HG02759 (cell line): Measurements from ENCODE around the gene GATAD2A.

ENCODE experiments used
- ATAC-seq: cut with Tn5 transposase; IDR thresholded peaks from one replicate; pipeline ENCODE4 v1.9.1; 2021; ENCODE audit warnings: mild to moderate bottlenecking, moderate library complexity; ENCODE audit not compliant: unreplicated experiment

The GATAD2A gene

DNA sequence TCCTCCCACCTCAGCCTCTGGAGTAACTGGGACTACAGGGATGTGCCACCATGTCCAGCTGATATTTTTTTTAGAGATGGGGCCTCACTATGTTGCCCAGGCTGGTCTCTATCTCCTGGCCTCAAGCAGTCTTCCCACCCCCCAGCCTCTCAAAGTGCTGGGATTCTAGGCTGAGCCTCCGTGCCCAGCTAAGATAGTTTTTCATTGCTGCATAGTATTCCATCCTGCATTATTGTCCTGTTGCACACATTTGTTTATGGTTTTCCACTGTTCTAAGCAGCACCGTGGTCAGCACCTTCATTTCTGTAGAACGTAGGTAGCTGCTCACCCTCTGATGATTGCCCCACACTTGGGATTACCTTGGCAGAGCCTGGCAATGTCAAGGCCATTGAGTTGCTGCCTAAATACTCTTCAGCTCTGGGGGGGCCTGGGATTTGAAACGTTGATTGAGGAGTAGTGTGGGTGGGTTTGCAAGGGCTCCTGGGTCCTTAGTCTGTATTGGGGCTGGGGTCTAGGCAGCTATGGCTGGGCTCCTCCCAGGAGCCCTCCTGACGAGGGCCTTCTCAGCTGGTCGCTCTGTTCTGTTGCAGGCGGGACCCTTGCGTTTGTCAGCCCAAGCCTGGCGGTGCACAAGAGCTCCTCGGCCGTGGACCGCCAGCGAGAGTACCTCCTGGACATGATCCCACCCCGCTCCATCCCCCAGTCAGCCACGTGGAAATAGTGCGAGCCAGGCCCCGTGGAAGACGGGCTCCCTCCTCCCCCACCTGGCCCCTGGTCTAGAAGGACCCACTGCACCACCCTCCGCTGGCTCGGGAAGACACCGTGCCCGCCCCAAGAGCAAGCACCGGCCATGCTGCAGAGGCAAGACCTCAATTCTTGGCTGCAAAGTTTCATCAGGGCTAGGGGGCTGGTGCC is 99.5 kb downstream of the GATAD2A start:
- no peak for ATAC-seq

DNA sequence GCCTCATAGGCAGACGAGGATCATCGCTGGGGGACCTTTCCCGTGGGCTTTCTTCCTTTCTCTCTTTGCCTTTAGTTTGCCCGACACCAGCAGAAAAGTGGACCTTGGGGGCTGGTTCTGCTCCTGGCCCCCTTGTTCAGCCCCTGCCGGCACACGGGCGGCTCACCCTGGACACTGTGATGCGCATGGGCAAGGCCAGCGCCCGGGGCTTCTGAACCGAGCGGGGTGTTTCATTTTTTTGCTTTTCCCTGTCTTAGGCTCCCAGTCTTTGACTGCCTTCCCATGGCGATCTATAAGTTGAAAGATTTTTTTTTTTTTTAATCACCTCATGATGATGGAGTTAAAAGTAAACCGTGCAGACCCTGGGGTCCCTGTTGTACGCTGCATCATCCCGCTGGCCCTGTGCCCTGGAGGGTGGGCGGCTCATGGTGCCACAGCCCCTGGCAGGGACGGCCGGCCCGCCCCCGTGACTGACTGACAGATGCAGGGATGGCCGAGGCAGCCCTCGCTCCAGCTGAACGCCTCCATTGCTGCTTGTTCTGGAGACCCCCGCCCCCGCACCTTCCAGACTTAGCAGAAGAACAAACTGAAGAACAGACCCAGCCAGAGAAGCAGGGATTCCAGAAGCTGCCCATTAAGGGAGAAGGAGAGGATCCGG is 100.3 kb downstream of the GATAD2A start:
- ATAC-seq: no peak

DNA sequence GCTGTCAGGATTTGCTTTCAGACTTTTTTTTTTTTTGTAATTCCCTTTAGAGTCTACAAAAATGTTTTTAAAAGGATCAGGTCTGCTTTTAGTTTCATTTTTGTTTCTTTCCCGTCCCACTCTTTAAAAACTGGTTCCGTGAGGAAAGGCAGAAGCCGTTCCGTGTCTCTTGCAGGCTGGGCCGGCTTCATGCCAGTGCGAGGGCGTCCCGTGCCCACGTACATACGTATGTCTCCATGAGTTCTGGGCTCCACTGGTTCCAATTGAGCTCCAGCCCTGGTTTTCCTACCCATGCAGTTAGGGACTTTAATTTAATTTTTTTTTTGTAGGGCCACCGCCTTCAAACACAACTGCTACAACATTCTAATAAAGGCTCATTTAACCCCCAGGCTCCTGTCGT is 101.1 kb downstream of the GATAD2A start:
- ATAC-seq: no peak

DNA sequence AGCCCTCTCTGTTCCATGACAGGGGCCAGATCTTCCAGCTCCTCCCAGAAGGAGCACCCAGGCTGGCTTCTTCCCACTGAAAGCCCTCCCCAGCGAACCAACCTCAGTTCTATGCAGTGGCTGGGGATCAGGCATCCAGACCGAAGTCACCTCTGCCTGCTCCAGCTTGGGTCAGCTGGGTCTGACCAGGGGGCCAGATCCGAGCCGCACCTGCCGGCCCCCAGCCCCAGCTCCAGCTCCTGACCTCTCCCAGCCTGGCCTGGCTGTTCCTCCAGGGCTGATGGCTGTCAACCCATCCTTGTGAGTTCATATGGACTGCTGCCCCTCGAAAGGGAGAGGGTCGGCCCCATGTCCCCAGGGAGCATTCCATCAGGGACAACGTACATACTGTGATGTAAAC is 101.9 kb downstream of the GATAD2A start:
- ATAC-seq: no peak

DNA sequence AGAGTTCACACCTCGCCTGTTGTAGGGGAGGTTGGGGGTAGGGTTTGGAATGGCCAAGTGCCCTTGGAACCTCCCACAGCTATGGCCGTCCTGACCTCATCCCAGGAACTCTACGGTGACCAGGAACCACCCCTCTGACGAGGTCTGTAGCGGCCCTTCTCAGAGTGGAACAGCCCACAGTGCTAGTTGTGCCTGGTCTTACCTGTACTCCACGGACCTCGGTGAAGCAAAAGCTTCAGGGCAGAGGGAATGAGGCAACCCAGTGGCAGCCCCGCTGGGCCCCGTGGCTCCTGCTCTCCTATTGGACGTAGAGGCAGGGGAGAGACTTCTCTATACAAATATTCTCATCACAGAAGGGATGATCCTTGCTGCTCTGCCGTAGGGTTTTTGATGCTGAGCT is 102.7 kb downstream of the GATAD2A start:
- ATAC-seq: no peak

DNA sequence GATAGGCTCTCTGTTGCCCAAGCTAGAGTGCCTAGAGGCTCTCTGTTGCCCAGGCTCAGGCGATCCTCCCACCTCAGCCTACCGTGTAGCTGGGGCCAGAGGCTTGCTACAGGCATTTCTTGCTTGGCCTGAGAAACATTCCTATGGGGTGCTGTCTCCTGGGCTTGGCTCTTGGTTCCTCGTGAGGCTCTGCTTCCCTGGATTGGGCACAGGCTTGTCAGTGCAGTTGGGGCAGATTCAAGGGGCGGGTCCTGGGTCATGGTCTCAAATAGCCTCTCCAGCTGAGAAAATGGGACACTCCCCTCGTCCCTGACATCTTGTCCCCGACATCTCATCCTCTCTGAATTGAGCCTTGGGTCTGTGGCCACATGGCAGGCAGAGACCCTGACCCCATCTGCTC is 105.0 kb downstream of the GATAD2A start:
- no peak for ATAC-seq

DNA sequence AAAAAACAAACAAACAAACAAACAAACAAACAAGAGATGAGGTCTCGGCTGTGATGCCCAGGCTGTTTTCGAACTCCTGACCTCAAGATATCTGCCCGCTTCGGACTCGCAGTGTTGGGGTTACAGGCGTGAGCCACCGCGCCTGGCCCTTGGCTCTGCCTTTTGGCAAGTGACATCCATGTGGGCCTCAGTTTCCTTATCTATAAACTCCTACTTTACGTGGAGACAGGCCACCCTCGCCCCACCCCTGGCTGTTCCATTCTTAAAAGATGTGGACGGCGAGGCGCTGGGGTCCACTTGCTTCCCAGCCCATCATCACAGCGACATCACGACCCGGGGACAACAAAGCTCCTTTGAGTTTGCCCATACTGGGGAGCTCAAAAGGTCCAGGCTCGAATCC is 108.2 kb downstream of the GATAD2A start:
- no peak for ATAC-seq

DNA sequence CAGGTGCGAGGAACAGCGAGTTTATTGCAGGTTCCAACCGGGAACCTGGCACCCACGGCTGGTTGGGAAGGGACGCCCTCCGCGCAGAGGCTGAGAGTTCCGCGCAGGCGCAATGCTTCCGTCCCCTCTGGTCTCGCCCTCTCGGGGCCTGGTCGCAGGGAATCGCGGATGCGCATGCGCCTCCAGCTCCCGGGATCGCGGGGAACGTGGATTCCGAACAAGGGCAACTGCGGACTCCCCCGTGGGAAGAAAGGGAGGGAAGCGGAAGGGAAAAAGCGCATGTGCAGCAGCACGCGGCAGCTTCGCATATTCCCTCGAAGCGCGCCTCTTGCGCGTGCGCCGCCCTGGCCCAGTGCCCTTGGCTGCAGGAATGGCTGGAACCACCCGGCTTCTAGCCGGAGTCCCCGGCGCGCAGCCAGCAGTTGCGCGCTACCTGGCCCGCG is 108.8 kb downstream of the GATAD2A start:
- ATAC-seq: no peak

DNA sequence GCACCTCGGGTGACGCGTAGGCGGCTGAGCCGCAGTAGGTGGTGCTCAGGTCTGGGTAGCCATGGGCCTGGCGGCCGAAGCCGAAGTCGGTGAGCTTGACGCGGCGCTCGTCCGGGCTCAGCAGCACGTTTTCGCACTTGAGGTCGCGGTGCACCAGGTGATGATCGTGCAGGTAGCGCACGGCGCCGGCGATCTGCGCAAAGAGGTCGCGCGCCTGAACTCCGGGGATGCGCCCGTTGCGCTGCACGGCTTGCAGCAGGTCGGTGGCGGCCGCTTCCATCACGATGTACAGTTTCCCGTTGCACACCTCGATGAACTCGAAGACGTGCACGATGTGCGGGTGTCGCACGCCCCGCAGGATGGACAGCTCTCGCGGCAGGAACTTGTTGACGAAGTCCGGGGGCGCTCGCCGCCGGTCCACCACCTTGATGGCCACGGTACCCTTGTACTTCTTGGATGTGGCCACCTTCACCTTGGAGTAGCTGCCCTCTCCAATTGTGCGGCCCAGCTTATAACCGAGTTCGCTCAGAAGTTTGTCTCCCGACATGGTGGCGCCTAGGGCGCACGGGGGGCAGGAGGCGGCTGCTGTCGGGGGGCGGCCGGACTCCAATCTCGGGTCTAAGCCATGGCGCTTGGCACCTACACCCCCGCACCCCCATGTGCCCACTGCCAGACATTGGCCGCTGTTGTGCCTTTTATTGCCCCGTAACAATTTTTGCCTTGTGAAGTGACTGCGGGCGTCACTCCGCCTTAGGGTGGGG is 109.6 kb downstream of the GATAD2A start, which contains the start of gene TSSK6:
Gene TSSK6, minus strand, starts transcription at position 668 of the 761 bp plus-strand sequence. Its CDS starts 121 bp downstream, at position 547.
- ATAC-seq: no peak

DNA sequence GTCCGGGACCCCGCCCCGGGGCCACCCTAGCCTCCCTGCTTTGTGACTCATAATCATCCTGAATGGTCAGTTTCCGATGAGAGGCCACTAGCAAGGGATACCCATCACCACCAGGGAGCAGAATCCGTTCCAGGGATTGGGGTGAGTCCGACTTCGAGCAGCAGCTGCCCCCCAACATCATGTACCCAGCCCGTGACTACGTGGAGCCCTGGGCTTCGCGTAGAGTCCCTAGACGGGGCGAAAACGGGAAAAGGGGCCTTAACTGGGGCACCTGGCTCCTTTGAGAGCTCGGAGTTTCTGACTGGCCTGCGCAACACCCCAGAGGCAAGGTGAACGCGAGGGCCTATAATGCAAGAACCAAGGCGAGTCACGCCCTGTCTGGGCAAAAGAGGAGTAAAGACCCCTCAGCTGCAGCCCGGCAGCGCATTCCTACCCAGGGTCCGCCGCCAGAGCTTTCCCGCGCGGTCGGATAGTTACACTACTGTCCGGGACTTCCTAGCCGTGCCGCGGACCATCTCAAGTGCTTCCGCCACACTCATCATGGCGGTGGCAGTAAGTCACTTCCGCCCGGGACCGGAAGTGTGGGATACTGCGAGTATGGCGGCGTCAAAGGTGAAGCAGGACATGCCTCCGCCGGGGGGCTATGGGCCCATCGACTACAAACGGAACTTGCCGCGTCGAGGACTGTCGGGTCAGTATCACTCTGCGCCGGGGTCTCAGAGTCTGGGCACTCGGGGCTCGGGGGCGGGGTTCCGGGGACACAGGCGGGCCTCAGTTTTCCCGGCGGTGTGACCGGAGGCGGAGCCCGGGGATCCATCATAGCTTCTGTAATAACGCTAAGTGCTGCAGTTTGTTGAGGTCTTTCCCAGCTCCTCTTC is 110.4 kb downstream of the GATAD2A start, which contains the start of gene NDUFA13:
Gene NDUFA13, plus strand, starts transcription at position 584 of the 878 bp plus-strand sequence. Its CDS starts 14 bp downstream, at position 598.
- ATAC-seq: peak; percentile 95

DNA sequence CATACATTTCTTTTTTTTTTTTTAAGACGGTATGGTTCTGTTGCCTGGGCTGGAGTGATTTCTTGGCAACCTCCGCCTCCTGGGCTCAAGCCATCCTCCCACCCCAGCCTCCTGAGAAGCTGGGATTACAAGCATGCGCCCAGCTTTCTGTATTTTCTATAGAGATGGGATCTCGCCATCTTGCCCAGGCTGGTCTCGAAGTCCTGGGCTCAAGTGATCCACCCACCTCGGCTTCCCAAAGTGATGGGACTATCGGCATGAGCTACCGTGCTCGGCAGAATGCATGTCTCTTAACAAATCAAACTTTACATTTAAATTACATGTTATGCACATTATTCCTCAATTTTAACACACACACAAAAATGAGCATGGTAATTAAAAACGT is 111.8 kb downstream of the GATAD2A start:
- no peak for ATAC-seq

DNA sequence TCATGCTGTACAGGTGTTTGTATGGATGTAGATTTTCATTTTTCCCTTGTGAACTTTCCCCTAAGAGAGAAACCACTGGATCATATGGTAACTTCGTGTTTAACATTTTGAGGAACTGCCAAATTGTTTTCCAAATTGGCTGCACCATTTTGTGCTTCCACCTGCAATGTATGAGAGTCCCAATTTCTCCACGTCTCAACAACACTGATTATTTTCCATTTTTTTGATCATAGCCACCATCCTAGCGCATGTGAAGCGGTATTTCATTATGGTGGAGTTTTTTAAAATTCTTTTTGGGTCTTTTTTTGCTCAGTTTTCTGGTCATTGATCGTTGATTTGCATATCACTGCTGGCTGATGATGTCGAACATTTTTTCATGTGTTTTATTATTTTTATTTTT is 115.5 kb downstream of the GATAD2A start:
- ATAC-seq: no peak

DNA sequence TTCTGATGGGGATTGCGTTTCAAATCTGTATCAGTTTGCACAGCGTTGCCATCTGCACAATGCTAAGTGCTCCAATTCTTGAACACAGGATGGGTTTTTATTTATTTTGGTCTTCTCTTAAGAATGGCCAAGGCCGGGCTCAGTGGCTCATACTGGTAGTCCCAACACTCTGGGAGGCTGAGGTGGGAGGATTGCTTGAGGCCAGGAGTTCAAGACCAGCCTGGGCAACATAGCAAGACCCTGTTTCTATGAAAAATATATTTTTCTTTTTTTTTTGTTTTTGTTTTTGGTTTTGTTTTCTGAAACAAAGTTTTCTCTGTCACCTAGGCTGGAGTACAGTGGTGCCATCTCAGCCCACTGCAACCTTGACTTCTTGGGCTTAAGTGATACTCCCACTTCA is 117.7 kb downstream of the GATAD2A start:
- ATAC-seq: no peak

DNA sequence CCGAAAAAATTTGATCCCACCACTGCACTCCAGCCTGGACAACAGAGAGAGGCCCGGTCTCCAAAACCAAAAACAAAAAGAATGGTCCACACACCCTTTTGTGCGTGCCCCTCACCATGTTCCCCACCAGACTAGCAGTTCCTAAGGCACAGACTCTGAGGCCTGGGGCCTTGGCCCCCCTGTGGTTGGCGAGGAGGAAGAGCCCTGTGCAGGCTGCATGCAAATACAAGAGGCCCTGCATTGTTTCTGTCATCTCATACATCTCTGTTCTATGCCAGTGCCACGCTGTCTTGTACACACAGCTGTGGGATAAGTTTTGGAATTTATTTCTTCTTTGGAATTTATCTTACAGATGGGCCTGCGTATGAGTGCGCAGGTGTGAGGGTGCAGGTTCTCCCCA is 118.6 kb downstream of the GATAD2A start:
- no peak for ATAC-seq

DNA sequence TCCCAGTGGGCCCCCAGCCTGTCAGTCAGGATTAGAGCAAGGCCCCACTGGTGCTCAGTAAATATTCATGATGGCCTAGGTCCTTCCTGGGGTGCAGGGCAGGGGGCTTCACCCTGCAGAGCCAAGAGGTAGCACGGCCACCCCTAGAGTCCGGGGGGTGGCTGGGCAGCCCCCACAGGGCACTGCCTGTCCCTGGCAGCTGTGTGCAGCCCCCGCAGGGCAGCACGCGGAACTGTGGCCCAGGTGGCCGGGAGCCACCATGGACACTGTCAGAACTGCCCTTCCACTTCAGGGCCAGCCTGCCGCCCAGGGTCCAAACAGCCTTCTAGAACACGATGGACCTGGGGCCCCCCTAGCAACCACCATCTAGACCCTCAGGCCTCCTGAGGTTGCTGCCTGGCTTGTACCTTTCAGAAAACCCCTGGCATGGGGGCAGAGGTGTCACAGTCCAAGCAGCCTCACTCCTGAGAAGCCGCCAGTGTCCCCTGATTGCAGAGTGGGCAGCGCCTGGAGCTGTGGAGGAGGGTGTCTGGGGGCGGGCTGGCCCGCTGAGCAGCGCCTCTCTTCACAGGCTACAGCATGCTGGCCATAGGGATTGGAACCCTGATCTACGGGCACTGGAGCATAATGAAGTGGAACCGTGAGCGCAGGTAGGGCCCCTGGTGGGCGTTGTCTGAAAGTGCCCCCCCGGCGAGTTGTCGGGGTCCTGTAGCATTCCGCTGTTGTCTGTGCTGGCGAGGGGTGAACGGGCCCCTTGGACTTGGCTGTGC is 120.3 kb downstream of the GATAD2A start:
- no peak for ATAC-seq

DNA sequence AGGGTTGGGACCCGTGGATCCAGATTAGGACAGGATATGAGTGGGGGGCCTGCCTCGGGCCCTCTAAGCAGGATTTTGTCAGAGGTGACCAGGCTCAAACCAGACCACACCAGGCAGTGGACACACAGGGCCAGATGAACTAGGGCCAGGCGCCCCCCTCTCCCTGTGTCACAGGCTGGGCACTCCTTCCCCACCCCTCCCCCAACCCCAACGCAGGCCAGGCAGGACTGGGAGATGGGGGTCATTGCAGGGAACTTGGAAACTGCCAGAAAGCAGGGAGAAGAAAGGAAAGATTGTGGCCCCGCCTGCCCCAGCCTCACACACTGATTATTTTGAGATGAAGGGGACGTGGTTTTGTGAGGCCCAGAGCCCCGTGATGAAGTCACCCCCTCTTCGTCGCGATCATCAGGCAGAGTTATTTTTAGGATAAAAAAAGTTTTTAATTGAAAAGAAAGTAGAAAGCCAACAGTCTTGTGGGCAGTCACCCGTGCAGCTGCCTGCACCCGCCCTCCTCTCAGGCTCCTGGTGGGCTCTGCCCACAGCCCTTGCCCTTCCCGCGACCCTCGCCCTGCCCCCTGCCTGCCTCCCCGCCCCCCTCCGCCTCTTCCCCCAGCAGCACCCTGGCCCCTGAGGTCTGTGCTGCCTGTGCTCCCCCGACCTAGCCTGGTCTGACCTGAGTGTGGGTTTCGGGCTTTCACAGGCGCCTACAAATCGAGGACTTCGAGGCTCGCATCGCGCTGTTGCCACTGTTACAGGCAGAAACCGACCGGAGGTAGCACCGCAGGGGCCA is 121.3 kb downstream of the GATAD2A start:
- no peak for ATAC-seq

DNA sequence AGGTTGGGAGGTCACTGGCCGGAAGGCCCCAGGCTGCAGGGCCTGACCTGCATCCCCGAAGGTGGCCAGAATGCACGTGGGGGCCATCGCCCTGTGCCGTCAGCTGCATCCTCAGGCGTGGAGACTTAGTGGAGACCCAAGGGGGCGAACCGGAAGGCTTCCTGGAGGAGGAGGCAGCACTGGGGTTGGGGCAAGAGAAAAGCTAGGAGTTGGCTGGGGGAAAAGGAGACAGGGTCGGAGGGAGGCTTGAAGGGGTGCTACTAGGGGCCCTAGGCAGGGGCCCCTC is 121.8 kb downstream of the GATAD2A start:
- no peak for ATAC-seq

DNA sequence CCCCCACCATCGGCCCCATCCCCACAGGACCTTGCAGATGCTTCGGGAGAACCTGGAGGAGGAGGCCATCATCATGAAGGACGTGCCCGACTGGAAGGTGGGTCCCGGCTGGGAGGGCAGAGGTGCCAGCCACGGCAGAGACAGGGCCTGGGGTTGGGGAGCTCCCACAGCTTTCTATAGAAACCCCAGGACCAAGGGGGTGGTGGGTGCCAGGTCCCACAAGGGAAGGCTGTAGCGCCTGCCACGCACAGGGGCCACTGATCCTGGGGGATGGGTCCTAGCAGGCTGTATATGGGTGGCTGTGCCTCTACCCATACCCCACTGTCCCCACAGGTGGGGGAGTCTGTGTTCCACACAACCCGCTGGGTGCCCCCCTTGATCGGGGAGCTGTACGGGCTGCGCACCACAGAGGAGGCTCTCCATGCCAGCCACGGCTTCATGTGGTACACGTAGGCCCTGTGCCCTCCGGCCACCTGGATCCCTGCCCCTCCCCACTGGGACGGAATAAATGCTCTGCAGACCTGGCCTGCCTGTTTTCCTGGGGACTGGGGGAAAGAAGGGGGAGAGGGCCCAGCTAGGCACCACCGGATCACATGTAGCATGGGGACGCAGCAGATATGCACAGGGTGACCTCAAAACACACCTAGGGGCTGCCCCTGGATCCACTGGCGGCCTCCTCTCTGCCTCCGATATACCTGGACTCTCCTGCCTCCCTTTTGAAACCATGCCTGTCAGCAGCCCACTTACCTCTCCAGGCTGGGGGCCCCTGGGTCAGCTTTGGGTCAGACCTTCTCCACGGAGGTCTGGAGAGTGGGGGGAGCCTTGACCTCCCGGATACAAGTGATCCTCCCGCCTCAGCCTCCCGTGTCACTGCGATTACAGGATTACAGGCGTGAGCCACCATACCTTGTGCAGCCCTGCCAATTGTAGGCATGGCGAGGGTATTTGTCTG is 122.5 kb downstream of the GATAD2A start:
- no peak for ATAC-seq
